Measurements from ENCODE around the gene CA5A. TPM values are rescaled to one million over a fixed set of nuclear protein-coding genes. Genes with fewer than 3 reads are reported as not detected.

CA5A gene
- total and polyA plus RNA-seq, 9 donors = 0.02 to 0.05 TPM; not detected in 7

DNA sequence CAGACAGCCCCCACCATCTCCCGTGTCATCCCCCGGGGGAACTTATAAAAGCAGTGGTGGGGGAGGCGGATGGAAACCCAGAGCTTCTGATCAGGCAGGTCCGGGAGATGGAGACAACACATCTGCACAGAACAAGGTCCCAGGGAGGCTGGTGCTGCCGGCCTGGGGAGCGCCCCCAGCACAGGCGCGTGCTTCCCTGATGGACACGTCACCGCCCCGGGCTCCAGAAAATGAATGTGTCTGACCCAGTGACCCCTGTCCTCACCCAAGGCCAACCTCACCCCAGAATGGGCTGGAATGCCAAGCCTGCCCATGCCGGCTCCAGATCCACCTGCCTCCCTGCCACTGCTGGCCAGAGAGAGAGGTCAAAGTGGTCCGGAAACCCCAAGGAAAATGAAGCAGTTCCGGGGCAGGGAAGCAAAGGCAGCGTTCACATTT lies 79.5 kb downstream of the CA5A start:
- Histone ChIP-seq H3K27ac (no peak overlapping the region), H3K9me3 (no peaks in the 10 kb centered on the region), H3K27me3 (no peaks in the 10 kb centered on the region), H3K36me3 (no peaks in the 10 kb centered on the region), H3K4me3 (no peak overlapping the region), H3K4me1 (ENCODE audit: insufficient read depth) (peaks cover 5% of the 10 kb centered on the region)
- TF ChIP-seq, protein P1, sequence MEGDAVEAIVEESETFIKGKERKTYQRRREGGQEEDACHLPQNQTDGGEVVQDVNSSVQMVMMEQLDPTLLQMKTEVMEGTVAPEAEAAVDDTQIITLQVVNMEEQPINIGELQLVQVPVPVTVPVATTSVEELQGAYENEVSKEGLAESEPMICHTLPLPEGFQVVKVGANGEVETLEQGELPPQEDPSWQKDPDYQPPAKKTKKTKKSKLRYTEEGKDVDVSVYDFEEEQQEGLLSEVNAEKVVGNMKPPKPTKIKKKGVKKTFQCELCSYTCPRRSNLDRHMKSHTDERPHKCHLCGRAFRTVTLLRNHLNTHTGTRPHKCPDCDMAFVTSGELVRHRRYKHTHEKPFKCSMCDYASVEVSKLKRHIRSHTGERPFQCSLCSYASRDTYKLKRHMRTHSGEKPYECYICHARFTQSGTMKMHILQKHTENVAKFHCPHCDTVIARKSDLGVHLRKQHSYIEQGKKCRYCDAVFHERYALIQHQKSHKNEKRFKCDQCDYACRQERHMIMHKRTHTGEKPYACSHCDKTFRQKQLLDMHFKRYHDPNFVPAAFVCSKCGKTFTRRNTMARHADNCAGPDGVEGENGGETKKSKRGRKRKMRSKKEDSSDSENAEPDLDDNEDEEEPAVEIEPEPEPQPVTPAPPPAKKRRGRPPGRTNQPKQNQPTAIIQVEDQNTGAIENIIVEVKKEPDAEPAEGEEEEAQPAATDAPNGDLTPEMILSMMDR (IDR thresholded peaks at IDR 0.05) = no peak
- TF ChIP-seq EP300 (IDR thresholded peaks at IDR 0.05) = no peak
- TF ChIP-seq POLR2A (IDR thresholded peaks at IDR 0.05) = no peak
- 79 to 85% (median 84%) methylated on average over 15 of the region's 15 CpGs for WGBS, 3 donors
- DNase-seq = peak in 1 of 5 donors; percentile 32
- intact Hi-C loops (cut with DNase I) = loop anchor here in 1 of 4 donors (10.0 kb wide), 1 partner anchor 72 kb away; no protein-coding TSS in a partner anchor

DNA sequence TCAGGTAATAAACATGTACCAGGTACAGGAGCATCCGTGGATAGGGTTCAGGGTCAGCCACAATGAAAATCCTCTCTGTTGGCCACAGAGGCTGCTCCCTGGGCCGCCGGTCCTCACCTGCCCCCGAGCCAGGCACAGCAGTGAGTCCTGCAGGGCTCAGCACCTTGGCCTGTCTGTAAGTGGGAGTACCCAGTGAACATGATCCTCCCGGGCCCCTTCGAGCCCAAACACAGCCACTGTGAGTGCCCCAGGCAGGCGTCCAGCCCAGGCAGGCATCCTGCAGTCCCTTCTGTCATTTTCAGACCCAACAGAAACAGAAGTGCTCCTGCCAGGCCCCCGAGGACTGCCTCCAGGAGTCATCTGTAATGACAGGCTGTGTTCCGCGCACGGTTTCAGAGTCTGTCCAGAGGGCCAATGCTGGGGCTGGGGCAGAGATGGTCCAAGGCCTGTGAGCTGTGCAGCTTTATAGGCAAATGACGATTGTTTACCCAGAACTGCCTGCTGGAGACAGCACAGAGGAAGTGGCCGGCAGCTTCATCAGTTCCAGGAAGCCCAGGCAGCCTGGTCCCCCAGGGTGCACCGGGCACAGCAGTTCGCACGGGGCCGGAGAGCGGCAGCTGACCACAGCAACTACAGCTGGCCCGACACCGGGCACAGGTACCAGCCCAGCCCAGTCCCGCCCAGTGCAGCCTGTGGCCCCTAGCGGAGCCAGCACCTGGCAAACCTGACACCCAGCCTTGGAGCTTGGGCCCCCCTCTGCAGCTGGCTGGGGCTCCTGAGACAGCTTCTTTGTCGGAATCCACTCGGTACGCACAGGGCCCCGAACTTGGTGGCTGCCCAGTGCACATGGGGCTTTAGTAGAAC lies 80.2 kb downstream of the CA5A start:
- TF ChIP-seq, protein P1 (IDR thresholded peaks at IDR 0.05) = no peak
- TF ChIP-seq EP300 (IDR thresholded peaks at IDR 0.05) = no peak
- no peak for TF ChIP-seq POLR2A (IDR thresholded peaks at IDR 0.05)
- Histone ChIP-seq H3K9me3 (no peaks in the 10 kb centered on the region), H3K27ac (no peak overlapping the region), H3K4me3 (no peak overlapping the region), H3K36me3 (no peaks in the 10 kb centered on the region), H3K27me3 (no peaks in the 10 kb centered on the region), H3K4me1 (ENCODE audit: insufficient read depth) (peaks cover 5% of the 10 kb centered on the region)
- DNase-seq = peak in 1 of 5 donors; percentile 34
- 76 to 82% (median 79%) methylated on average over 16 to 26 of the region's 26 CpGs for WGBS, 3 donors
- intact Hi-C loops (cut with DNase I) = loop anchor here in 1 of 4 donors (10.0 kb wide), 1 partner anchor 71 kb away; no protein-coding TSS in a partner anchor

DNA sequence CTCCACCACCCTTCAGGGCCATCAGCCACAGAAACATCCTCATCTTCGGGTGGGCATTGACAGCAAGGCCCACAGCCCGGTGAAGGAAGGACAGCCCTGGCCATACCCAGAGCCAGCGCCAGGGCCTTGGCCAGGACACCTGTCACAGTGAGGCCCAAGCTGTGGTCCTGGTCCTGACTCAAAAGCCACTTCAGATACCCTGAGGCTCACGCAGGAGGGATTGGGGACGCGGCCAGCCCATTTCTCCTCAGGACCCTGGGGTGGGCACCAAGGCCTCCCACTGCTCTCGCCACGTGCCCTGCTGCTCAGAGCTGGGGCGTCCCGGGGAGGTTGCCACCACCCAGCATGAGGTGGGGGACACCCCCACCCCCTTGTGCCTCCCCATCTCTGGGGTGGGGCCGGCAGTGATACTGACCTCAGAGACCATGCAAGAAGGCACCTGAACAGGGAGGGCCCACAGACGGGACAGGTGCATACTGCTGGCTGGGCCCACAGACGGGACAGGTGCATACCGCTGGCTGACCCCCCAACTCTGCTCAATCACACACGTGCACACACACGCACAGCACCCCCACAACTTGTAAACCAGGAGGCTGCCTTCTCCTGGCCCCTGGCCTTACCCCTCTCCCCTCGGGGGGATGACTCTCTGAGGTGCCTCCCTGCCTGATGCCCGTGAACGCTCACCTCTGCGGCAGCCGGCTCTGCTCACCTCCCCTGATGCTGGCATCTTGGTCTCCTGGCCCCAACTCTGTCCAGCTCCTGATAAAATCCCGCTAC lies 81.2 kb downstream of the CA5A start:
- H3K4me1 ChIP-seq (ENCODE audit: insufficient read depth) = peaks cover 2% of the 10 kb centered on the region
- WGBS, 3 donors = 90 to 94% (median 93%) methylated on average over 20 to 22 of the region's 22 CpGs
- H3K4me3 ChIP-seq = no peak overlapping the region
- peak in 1 of 5 donors; percentile 30 for DNase-seq
- intact Hi-C loops (cut with DNase I) = loop anchor here in 2 of 4 donors (5.0 to 10.0 kb wide), 2 partner anchors 52 to 70 kb away; no protein-coding TSS in a partner anchor
- H3K36me3 ChIP-seq = no peaks in the 10 kb centered on the region
- no peaks in the 10 kb centered on the region for H3K27me3 ChIP-seq
- H3K9me3 ChIP-seq = no peaks in the 10 kb centered on the region
- TF ChIP-seq, protein P1 (IDR thresholded peaks at IDR 0.05) = no peak
- TF ChIP-seq POLR2A (IDR thresholded peaks at IDR 0.05) (no peak), EP300 (IDR thresholded peaks at IDR 0.05) (no peak)
- no peak overlapping the region for H3K27ac ChIP-seq
